ENCODE data around the gene CNTNAP4.

The CNTNAP4 gene

GRCh38 chr16:76579277-76579922 is 302.2 kb downstream of the CNTNAP4 start:
- no peak for DNase-seq

DNA sequence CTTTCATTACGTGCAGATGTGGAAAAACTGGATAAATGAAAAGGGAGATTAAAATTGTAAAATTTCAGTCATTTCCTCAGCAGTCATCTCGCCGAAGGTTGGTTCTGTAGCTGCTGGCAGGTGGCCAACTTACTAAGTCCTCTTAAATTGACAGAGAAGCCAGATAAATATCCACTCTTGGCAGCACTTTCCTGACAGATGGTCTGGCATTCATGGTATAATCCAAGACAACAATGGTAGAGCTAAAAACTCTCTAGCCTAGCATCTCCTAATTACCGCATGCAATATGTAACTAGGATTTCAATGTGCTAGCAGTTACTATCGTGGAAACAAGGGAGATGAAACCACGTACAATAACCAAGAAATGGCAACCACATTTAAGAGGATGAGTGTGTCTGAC is 306.3 kb downstream of the CNTNAP4 start:
- DNase-seq: peak in 8 of 56 donors; percentile 0 to 60 (median 7)

GRCh38 chr16:76583945-76584344 is 306.7 kb downstream of the CNTNAP4 start:
- DNase-seq: no peak

GRCh38 chr16:76598498-76598897 is 321.3 kb downstream of the CNTNAP4 start:
- DNase-seq: no peak

GRCh38 chr16:76607317-76607716 is 330.1 kb downstream of the CNTNAP4 start:
- no peak for DNase-seq

Data from nucleus accumbens (tissue), 56 donors.